HG02970 (cell line): ENCODE measurements around the gene ZNF35.
"Not testable (repeated sequence)": the region's sequence is repeated elsewhere in the genome, so short reads cannot be mapped to it uniquely, and the experiment has no call there.

ENCODE experiments used
- ATAC-seq: cut with Tn5 transposase; IDR thresholded peaks from one replicate; pipeline ENCODE4 v1.9.1; 2021; ENCODE audit warnings: mild to moderate bottlenecking, moderate library complexity, moderate number of reproducible peaks; ENCODE audit not compliant: unreplicated experiment, low FRiP score

The ZNF35 gene

DNA sequence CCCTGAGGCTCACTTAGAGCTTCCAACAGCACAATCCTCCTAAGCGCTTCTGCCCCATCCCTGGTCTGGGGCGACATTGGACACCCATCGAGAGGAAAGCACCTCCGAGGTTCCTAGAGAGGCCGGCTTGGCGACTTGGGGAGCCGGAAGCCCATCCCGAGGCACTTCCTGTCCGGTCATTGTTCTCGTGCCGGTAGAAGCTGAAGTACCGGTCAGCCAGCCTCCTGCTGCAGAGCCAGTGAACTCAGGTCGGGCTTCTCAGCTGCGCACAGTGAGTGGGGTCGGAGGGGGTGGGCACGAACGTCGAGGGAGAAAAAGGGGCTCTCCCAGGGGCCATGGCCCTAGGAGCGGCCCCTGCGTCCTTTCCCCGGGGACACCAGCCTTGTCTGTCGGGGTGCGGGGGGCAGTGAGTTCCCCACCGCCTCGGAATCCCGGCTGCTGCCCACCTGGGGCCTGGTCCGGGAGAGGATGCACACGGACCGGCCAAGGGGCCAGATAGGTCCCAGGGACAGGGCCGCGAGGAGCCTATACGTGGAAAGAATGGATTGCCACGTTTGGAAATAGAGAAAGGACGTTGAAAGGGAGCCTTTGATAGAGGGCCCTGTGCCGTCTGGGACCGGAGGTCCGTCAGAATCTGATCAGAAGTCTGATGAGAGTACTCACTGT lies at the start of gene ZNF35:
Gene ZNF35 (plus strand): TSS at position 169 of the 666 bp plus-strand sequence. CDS start 2,336 bp downstream, outside the sequence.
- no peak for ATAC-seq

DNA sequence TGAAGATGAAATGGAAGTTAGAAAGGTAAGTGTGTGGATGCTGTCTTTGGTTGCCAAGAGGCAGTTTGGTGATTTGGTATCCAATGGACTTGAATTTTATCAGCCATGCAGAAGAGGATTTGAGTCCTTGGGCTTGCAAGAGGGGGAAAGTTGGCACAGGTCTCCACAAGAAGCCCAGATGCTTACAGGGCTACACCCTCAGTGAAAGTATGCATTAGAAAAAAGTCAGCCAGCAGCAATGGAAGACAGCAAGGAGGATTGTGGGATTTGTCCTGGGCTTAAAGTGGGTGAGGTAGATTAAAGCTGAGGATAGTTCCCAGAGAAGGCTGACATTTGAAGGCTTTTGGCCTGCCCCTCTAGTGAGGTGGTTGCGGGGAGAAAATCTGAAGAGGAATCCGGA lies 46.8 kb upstream of the ZNF35 start:
- ATAC-seq: no peak

GRCh38 chr3:44612678-44613077 lies 35.9 kb upstream of the ZNF35 start:
- ATAC-seq: no peak

- peak; percentile 80 for ATAC-seq
These were observed 23.6 kb upstream of the ZNF35 start, which contains the start of gene ZNF197 for GRCh38 chr3:44624749-44625480. Gene ZNF197, plus strand, starts transcription at chr3:44625036. Its CDS starts 4,119 bp downstream, at chr3:44629155.

DNA sequence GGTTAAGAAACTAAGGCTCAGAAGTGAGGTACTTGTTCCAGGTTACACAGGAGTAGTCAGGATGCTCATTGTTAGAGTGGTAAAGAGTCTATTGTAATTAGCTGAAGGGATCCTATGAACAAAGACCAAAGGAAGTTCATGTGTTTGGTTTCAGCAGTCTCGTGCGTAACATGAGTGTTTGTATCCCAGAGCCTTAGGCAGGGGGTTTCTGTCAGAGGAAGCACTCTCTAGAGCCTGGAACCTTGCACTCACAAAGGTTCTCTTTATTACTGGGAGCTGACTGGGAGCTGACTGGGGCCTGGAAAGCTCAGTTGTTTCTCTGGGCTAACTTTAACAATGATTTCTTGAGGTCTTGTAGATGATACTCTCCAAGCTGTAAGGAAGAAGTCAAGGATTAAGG lies 19.8 kb upstream of the ZNF35 start:
- ATAC-seq: no peak

DNA sequence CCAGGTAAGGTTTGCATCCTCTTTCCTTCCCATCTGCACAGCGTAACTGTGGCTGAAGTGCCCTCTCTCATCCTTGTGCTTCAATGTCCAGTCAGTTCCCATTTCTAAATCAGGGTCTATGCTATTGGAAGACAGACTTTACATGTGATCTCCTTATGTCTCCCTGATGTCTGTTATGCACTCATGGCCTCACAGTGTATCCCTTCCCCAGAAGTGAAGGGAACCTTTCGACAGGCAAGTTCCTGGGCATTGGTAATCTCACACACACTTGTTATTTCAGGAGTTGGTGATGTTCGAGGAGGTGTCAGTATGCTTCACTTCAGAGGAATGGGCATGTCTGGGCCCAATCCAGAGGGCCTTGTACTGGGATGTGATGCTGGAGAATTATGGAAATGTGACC lies 16.3 kb upstream of the ZNF35 start:
- ATAC-seq: no peak

GRCh38 chr3:44642337-44642736 lies 6.2 kb upstream of the ZNF35 start:
- ATAC-seq: no peak

GRCh38 chr3:44643024-44643423 lies 5.5 kb upstream of the ZNF35 start:
- no peak for ATAC-seq

DNA sequence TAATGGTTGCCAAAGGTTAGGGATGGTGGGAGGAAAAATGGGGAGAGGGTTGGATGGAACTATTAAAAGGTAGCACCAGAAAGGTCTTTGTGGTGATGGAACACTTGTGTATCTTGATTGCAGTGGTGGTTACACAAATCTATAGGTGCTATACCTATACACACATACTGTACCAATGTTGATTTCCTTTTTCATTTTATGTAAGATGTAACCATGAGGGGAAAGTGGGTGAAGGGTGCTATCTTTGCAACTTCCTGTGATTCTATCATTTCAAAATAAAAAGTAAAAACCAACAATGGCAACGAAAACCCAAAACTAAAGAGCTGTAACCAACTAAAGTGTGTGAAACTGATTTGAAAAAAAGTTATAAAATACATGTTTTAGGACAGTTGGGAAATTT lies 761 bp upstream of the ZNF35 start:
- ATAC-seq: no peak

DNA sequence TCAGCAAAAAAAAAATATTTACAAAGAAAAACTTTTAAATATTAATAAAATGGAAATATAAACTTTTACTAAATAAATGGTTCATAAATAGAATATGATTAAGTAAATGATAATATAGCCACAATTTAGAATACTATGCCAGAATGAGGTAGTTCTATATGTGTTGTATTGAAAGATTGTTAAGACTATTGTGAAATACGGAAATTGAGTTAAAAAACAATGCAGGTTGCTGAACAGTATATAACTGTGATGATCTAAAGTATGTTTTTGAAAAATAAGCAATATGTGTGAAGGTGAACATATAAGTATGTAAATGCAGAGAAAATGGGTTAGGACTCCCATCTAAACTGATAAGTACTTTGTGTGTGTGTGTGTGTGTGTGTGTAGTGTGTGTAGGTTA lies 1.2 kb downstream of the ZNF35 start:
- ATAC-seq: no peak

DNA sequence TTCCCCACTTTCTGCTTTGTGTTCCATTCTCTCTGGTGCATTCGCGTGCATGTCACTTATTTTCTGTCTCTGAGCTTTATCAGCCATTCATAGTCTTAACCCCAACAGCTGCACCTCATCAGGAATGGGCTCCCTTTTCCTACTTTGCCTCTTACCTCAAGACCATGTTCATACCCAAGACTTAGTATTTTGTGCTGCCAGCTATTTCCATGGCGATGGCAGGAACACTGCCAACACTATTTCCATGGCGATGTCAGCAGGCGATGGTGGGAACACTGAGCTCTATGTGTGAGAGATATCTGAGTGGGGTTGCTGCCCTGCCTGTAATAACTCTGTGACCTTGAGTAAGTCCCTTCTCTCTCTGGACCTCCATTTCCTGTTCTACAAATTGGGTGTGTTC lies 5.5 kb downstream of the ZNF35 start:
- no peak for ATAC-seq

DNA sequence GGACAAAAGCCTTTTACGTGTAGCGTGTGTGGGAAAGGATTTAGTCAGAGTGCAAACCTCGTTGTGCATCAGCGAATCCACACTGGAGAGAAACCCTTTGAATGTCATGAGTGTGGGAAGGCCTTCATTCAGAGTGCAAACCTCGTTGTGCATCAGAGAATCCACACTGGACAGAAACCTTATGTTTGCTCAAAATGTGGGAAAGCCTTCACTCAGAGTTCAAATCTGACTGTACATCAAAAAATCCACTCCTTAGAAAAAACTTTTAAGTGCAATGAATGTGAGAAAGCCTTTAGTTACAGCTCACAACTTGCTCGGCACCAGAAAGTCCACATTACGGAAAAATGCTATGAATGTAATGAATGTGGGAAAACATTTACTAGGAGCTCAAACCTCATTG lies 10.5 kb downstream of the ZNF35 start:
- ATAC-seq: no peak

DNA sequence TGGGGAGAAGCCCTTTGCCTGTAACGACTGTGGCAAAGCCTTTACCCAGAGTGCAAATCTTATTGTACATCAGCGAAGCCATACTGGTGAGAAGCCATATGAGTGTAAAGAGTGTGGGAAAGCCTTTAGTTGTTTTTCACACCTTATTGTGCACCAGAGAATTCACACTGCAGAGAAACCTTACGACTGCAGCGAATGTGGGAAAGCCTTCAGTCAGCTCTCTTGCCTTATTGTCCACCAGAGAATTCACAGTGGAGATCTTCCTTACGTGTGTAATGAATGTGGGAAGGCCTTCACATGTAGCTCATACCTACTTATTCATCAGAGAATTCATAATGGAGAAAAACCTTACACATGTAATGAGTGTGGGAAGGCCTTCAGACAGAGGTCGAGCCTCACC lies 10.9 kb downstream of the ZNF35 start:
- no peak for ATAC-seq

DNA sequence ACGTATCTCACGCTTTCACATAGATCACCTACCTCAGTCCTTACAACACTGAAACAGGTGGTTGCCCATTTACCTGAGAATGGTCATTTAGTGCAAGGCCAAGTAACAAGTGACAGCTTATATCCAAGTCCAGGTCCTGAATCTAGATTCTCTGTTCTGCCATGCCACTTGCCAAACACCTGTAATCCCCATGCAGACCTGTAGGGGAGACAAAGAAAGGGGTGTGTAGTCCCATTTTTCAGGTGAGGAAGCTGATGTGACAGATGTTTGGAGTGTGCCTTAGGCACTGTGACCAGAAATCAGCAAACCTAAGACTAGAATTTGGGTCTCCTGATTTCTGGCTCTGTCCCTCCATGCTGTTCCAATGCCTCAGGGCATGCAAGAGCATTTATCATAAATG lies 12.7 kb downstream of the ZNF35 start:
- ATAC-seq: no peak

GRCh38 chr3:44665173-44665572 lies 16.6 kb downstream of the ZNF35 start:
- no peak for ATAC-seq

- no peak for ATAC-seq
These were observed 17.8 kb downstream of the ZNF35 start for GRCh38 chr3:44666346-44666745.

- ATAC-seq: no peak
These were observed 21.2 kb downstream of the ZNF35 start for GRCh38 chr3:44669760-44670159.

DNA sequence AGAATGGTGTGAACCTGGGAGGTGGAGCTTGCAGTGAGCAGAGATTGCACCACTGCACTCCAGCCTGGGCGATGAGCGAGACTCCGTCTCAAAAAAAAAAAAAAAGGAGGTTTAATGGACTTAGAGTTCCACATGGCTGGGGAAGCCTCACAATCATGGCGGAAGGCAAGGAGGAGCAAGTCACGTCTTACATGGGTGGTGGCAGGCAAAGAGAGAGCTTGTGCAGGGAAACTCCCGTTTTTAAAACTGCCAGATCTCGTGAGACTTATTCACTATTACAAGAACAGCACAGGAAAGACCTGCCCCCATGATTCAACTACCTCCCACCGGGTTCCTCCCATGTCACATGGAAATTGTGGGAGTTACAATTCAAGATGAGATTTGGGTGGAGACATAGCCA lies 24.9 kb downstream of the ZNF35 start:
- ATAC-seq: not testable (repeated sequence)

- no peak for ATAC-seq
These were observed 25.7 kb downstream of the ZNF35 start for GRCh38 chr3:44674211-44674610.

DNA sequence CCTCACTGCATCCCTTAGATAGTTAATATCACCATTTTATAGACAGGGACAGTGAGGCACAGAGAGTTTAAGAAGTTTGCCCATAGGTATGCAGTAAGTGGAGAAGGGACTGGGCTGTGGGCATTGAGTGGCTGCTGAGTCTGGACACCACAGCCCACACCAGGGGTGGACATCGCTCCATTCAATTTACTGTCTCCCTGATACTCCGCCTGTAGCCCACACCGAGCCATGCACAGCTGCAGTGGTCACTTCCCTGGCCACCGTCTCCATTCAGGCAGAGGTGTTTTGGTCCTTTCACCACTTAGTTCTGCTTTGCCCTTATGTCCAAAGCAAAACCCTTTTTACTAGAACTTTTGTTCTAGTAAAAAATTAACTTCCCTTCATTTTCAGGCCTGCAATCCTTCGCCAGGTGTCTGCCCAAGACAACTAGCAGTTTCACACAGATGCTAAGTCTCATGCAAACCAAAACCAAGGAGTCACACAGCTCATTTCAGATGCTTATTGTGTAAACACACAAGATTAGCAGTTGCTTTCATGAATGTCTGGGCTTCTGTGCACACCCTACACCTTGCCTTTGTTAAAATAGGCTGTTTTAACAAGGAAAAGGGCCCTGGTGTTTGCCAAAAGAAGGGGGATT lies 30.1 kb downstream of the ZNF35 start:
- no peak for ATAC-seq

- ATAC-seq: no peak
These were observed 32.5 kb downstream of the ZNF35 start for GRCh38 chr3:44680921-44681455.
